K562 (cell line): ENCODE measurements around the gene BCL2L13. TPM values are rescaled to one million over a fixed set of nuclear protein-coding genes. Genes with fewer than 3 reads are reported as not detected.

ENCODE experiments used
- ARNT ChIP-seq, 2 experiments: fragments of 450-650 bp; IDR thresholded peaks; 2 replicates each; pipeline ENCODE4 v1.6.1; 2016; ENCODE audit warnings: mild to moderate bottlenecking in 1 of 2
- CHCHD3 ChIP-seq: fragments of 250-450 bp; sonication (Bioruptor Pico); IDR thresholded peaks from 2 replicates; pipeline ENCODE4 v2.1.2; 2022; ENCODE audit warnings: mild to moderate bottlenecking
- CHD1 ChIP-seq: fragments of 200-600 bp; sonication (generic); IDR thresholded peaks from one replicate; pipeline ENCODE4 v1.6.1; 2012; ENCODE audit warnings: mild to moderate bottlenecking, moderate library complexity, low read length, inconsistent platforms
- FOXJ2 ChIP-seq: fragments of 200-800 bp; sonication (Bioruptor generic); IDR thresholded peaks from 2 replicates; pipeline ENCODE4 v1.6.1; 2016; ENCODE audit warnings: missing genetic modification characterization, missing compliant biosample characterization
- HES1 ChIP-seq: fragments of 450-650 bp; IDR thresholded peaks from 2 replicates; pipeline ENCODE4 v1.6.1; 2016; ENCODE audit warnings: low read depth, mild to moderate bottlenecking, moderate library complexity
- HMBOX1 ChIP-seq: sonication (generic); IDR thresholded peaks from 2 replicates; pipeline ENCODE4 v1.6.1; 2016
- KAT7 ChIP-seq: sonication (generic); formaldehyde crosslinking; IDR thresholded peaks from 2 replicates; pipeline ENCODE4 v1.8.0; 2022; ENCODE audit warnings: missing genetic modification reagents, mild to moderate bottlenecking, borderline replicate concordance
- MTA2 ChIP-seq: fragments of 450-650 bp; IDR thresholded peaks from 2 replicates; pipeline ENCODE4 v1.6.1; 2016; ENCODE audit warnings: low read depth
- PPARD ChIP-seq: fragments of 250-450 bp; sonication (Bioruptor Pico); IDR thresholded peaks from 2 replicates; pipeline ENCODE4 v1.8.0; 2022; ENCODE audit warnings: inconsistent platforms, mild to moderate bottlenecking, moderate library complexity
- RFX5 ChIP-seq: IDR thresholded peaks from 2 replicates; pipeline ENCODE4 v1.6.1; 2011; ENCODE audit warnings: low read depth, mild to moderate bottlenecking, improper control_type of control experiment, low read length
- SMAD1 ChIP-seq: fragments of 150-350 bp; IDR thresholded peaks from 2 replicates; pipeline ENCODE4 v1.6.1; 2014; ENCODE audit warnings: low read length, low read depth; ENCODE audit not compliant: partially characterized antibody
- ZC3H4 ChIP-seq: sonication (generic); formaldehyde crosslinking; IDR thresholded peaks from 2 replicates; pipeline ENCODE4 v1.9.0; 2021; ENCODE audit warnings: missing genetic modification reagents, borderline replicate concordance
- ZNF280B ChIP-seq: fragments of 250-450 bp; sonication (Bioruptor Pico); IDR thresholded peaks from 2 replicates; pipeline ENCODE4 v1.5.1; 2021; ENCODE audit warnings: mild to moderate bottlenecking
- ZSCAN29 ChIP-seq: fragments of 450-650 bp; IDR thresholded peaks from 2 replicates; pipeline ENCODE4 v1.6.1; 2017
- polyA plus RNA-seq, 8 experiments: library from polyadenylated mRNA; depleted of rRNA in 4 of 8; stranded (reverse) in 5 of 8; unstranded in 3 of 8; fragments of >200 nt; fragmentation: Nextera tagmentation in 2 of 8; fragmentation: Illumina TruSeq in 1 of 8; extraction: Ambion mirVana in 2 of 8; extraction: Trizol in 1 of 8; gene quantifications; 2 replicates each; pipeline versions ENCODE4 v1.2.1 to v1.2.3, GENCODE V29; 2011 to 2014; ENCODE audit warnings: inconsistent platforms in 1 of 8, missing spikeins in 1 of 8
- total RNA-seq, 7 experiments: library from RNA; depleted of rRNA in 6 of 7; stranded (reverse); fragments of >200 nt in 6 of 7; fragmentation: Illumina TruSeq in 2 of 7; extraction: Trizol in 2 of 7; gene quantifications; 2 replicates each; pipeline versions ENCODE4 v1.2.1 to v1.2.3, GENCODE V29; 2011 to 2021; ENCODE audit warnings: low replicate concordance in 1 of 7
- TF ChIP-seq, protein P1 (sequence below), 2 experiments: fragments of 250-450 bp in 1 of 2; fragments of 450-650 bp in 1 of 2; sonication (Bioruptor Pico) in 1 of 2; IDR thresholded peaks; 2 replicates each; pipeline versions ENCODE4 v1.6.1 to v1.8.0; 2016 to 2021; ENCODE audit warnings: mild to moderate bottlenecking in 2 of 2, moderate library complexity in 2 of 2, missing compliant biosample characterization in 1 of 2, missing genetic modification characterization in 1 of 2
- TF ChIP-seq, protein P2 (sequence below), 2 experiments: fragments of 450-650 bp in 1 of 2; sonication (generic) in 1 of 2; formaldehyde crosslinking in 1 of 2; IDR thresholded peaks; 2 replicates each; pipeline versions ENCODE4 v1.7.1 to v1.9.0; 2016 to 2022; ENCODE audit warnings: inconsistent platforms in 1 of 2, mild to moderate bottlenecking in 1 of 2, missing genetic modification reagents in 1 of 2

Gene BCL2L13
- total and polyA plus RNA-seq, 9 of the 15 experiments (the other 6 are each of a cell fraction or from before 2014, with no cell fraction given): 41.5 to 63.4 (median 56.5) TPM

DNA sequence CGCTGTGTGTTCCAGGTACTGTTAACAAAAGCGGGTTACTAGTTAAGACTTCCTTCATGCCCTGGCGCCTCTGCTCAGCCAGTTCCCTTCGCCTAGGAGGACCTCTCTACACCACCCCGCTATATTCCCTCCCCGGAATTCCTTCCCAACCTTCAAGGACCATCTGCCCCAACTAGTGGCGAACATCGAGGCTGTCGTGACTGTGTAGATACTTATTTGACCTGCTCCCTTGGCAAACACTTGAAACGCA lies 450 bp upstream of the BCL2L13 start (continued):
- TF ChIP-seq, protein P1, sequence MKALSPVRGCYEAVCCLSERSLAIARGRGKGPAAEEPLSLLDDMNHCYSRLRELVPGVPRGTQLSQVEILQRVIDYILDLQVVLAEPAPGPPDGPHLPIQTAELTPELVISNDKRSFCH (CRISPR knock-in tag; IDR thresholded peaks at IDR 0.05): no peak
- TF ChIP-seq, protein P1 (tag; IDR thresholded peaks at IDR 0.05): peak; percentile 19; the same call in 1 of the 2 replicates
- TF ChIP-seq ZSCAN29 (peak; percentile 62; the same call in 1 of the 2 replicates), ZNF280B (CRISPR knock-in tag) (no peak), CHD1 (peak; percentile 20), CHCHD3 (no peak), FOXJ2 (tag) (peak; percentile 69), PPARD (CRISPR knock-in tag) (no peak), KAT7 (CRISPR knock-in tag) (peak; percentile 69; the same call in 1 of the 2 replicates), ARNT (IDR thresholded peaks at IDR 0.05) (peak; percentile 66 to 80; a peak in 2 of 4 replicates), RFX5 (no peak), ZC3H4 (peak; percentile 94), HES1 (0 out of 2 replicates have a peak, but pooled peaks have one; percentile 17), HMBOX1 (peak; percentile 95), SMAD1 (no peak), MTA2 (no peak)
- TF ChIP-seq, protein P2, sequence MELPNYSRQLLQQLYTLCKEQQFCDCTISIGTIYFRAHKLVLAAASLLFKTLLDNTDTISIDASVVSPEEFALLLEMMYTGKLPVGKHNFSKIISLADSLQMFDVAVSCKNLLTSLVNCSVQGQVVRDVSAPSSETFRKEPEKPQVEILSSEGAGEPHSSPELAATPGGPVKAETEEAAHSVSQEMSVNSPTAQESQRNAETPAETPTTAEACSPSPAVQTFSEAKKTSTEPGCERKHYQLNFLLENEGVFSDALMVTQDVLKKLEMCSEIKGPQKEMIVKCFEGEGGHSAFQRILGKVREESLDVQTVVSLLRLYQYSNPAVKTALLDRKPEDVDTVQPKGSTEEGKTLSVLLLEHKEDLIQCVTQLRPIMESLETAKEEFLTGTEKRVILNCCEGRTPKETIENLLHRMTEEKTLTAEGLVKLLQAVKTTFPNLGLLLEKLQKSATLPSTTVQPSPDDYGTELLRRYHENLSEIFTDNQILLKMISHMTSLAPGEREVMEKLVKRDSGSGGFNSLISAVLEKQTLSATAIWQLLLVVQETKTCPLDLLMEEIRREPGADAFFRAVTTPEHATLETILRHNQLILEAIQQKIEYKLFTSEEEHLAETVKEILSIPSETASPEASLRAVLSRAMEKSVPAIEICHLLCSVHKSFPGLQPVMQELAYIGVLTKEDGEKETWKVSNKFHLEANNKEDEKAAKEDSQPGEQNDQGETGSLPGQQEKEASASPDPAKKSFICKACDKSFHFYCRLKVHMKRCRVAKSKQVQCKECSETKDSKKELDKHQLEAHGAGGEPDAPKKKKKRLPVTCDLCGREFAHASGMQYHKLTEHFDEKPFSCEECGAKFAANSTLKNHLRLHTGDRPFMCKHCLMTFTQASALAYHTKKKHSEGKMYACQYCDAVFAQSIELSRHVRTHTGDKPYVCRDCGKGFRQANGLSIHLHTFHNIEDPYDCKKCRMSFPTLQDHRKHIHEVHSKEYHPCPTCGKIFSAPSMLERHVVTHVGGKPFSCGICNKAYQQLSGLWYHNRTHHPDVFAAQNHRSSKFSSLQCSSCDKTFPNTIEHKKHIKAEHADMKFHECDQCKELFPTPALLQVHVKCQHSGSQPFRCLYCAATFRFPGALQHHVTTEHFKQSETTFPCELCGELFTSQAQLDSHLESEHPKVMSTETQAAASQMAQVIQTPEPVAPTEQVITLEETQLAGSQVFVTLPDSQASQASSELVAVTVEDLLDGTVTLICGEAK (IDR thresholded peaks at IDR 0.05): no peak
- TF ChIP-seq, protein P2 (CRISPR knock-in tag; IDR thresholded peaks at IDR 0.05): no peak
